Caco-2 (cell line): Measurements from ENCODE around the gene SPPL3. TPM values are rescaled to one million over a fixed set of nuclear protein-coding genes. Genes with fewer than 3 reads are reported as not detected.

Experiments
- BruUV-seq: library from RNA; stranded (reverse); fragments of 400-500 nt; replicated peaks from 2 replicates; lab custom pipeline; 2021; lab: Mats Ljungman, UMichigan
- CTCF ChIA-PET: fragments of 300-600 bp; sonication (Branson Sonifier 250); formaldehyde crosslinking; loops from one replicate; lab custom pipeline; 2022; ENCODE audit warnings: antibody characterized with exemption; lab: Charles Lee
- POLR2A ChIA-PET: fragments of 300-600 bp; sonication (Branson Sonifier 250); formaldehyde crosslinking; loops from one replicate; lab custom pipeline; 2022; ENCODE audit warnings: antibody characterized with exemption; lab: Charles Lee
- DNase-seq, 2 experiments: peaks; one replicate each; pipeline versions ENCODE4 v3.0.0 to v3.0.0-alpha.2; 2020 to 2022
- H3K27me3 ChIP-seq: replicated peaks from 2 replicates; pipeline ENCODE4 v1.6.0; 2011; ENCODE audit warnings: low read length; ENCODE audit not compliant: control insufficient read depth, insufficient read depth
- H3K36me3 ChIP-seq: 2 replicates; pipeline ENCODE4 v1.5.1; 2011; ENCODE audit warnings: low read length; ENCODE audit not compliant: control insufficient read depth, insufficient read depth
- H3K4me1 ChIP-seq: fragments of 250-450 bp; sonication (Bioruptor Pico); 2 replicates; pipeline ENCODE4 v1.5.1; 2020; ENCODE audit warnings: mild to moderate bottlenecking
- H3K4me3 ChIP-seq: 2 replicates; pipeline ENCODE4 v1.5.1; 2011; ENCODE audit warnings: low read depth, mild to moderate bottlenecking, control low read depth, low read length
- H3K9me3 ChIP-seq: fragments of 250-450 bp; sonication (Bioruptor Pico); 2 replicates; pipeline ENCODE4 v1.5.1; 2020; ENCODE audit warnings: mild to moderate bottlenecking, moderate library complexity
- H3K27ac Mint-ChIP-seq: one replicate; pipeline ENCODE4 v1.8.0; 2022; ENCODE audit warnings: mixed read lengths; ENCODE audit not compliant: unreplicated experiment
- H3K27me3 Mint-ChIP-seq: one replicate; pipeline ENCODE4 v1.8.0; 2022; ENCODE audit warnings: mixed read lengths; ENCODE audit not compliant: insufficient read depth, unreplicated experiment
- H3K36me3 Mint-ChIP-seq: one replicate; pipeline ENCODE4 v1.8.0; 2022; ENCODE audit warnings: mild to moderate bottlenecking, mixed read lengths; ENCODE audit not compliant: insufficient read depth, unreplicated experiment
- H3K4me1 Mint-ChIP-seq: one replicate; pipeline ENCODE4 v1.8.0; 2022; ENCODE audit warnings: low read depth, mixed read lengths; ENCODE audit not compliant: unreplicated experiment
- H3K4me3 Mint-ChIP-seq: one replicate; pipeline ENCODE4 v1.8.0; 2022; ENCODE audit warnings: mild to moderate bottlenecking, moderate library complexity, mixed read lengths; ENCODE audit not compliant: unreplicated experiment
- H3K9me3 Mint-ChIP-seq: one replicate; pipeline ENCODE4 v1.8.0; 2022; ENCODE audit warnings: mixed read lengths; ENCODE audit not compliant: unreplicated experiment
- CTCF ChIP-seq, 2 experiments: fragments of 200-600 bp in 1 of 2; IDR thresholded peaks; 1 replicate in 1 of 2; 2 replicates in 1 of 2; pipeline versions ENCODE4 v1.5.1 to v1.8.0; 2011 to 2022; ENCODE audit warnings: antibody characterized with exemption in 1 of 2, control low read depth in 1 of 2, inconsistent platforms in 1 of 2, low read depth in 1 of 2, low read length in 1 of 2, mild to moderate bottlenecking in 1 of 2, moderate library complexity in 1 of 2; ENCODE audit not compliant: insufficient read depth in 1 of 2, severe bottlenecking in 1 of 2, unreplicated experiment in 1 of 2
- intact Hi-C: fragments of 100-400 bp; cut with micrococcal nuclease; formaldehyde crosslinking; loops from one replicate; pipeline ENCODE4 v1.10.0; 2022; ENCODE audit not compliant: unreplicated experiment
- total RNA-seq: library from RNA; stranded (reverse); gene quantifications from 2 replicates; pipeline ENCODE4 v1.2.3, GENCODE V29; 2022

SPPL3 gene
- total RNA-seq, 1 experiment from 2014 or later, result 63.4 TPM

GRCh38 chr12:120801146-120801545 is 103.0 kb downstream of the SPPL3 start:
- no peaks in the 10 kb centered on the region for H3K27me3 Mint-ChIP-seq
- intact Hi-C loops, result no loop called here
- POLR2A ChIA-PET, result no interaction called here
- H3K4me3 Mint-ChIP-seq, result no peak overlapping the region
- H3K4me1 Mint-ChIP-seq, result peaks cover 31% of the 10 kb centered on the region
- Histone ChIP-seq H3K4me3 (no peak overlapping the region), H3K36me3 (no peaks in the 10 kb centered on the region), H3K27me3 (no peaks in the 10 kb centered on the region), H3K9me3 (peaks cover 4% of the 10 kb centered on the region; the same call in 1 of the 2 replicates), H3K4me1 (peaks cover 13% of the 10 kb centered on the region)
- peaks cover 6% of the 10 kb centered on the region for H3K36me3 Mint-ChIP-seq
- peak overlapping the region; percentile 11 for H3K27ac Mint-ChIP-seq
- no peaks in the 10 kb centered on the region for H3K9me3 Mint-ChIP-seq
- TF ChIP-seq CTCF (IDR thresholded peaks at IDR 0.05; ENCODE audit: insufficient read depth in 1 of 2, low read depth in 1 of 2, low read length in 1 of 2, severe bottlenecking in 1 of 2, unreplicated experiment in 1 of 2), result no peak
- CTCF ChIA-PET, result no interaction called here
- no TSS peak for BruUV-seq
- DNase-seq, result peak in 1 of 2 experiments; percentile 30

DNA sequence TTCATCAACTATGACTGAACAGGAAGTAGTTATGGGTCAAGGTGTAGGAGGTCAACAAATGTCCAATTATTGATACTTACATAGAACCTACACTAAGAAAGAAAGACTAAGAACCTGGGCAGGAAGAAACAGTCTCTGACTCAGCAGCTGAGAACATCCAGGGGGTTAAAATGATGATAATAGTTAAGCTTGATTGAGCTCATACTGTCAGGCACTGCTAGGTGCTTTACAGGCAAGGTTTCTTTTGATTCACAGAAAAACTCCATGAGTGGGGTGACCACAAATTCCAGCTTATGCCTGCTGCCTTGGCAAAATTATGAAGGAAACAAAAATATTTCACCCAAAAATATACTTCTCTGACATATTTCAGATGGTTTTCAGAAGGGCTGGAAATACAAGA is 103.5 kb downstream of the SPPL3 start:
- Mint-ChIP-seq H3K4me3 (no peak overlapping the region), H3K9me3 (no peaks in the 10 kb centered on the region), H3K4me1 (peaks cover 31% of the 10 kb centered on the region), H3K27ac (peak overlapping the region; percentile 11), H3K27me3 (no peaks in the 10 kb centered on the region), H3K36me3 (peaks cover 11% of the 10 kb centered on the region)
- H3K4me1 ChIP-seq, result peaks cover 13% of the 10 kb centered on the region
- DNase-seq, result no peak
- ChIA-PET CTCF (interaction anchor here (0.6 kb wide), 1 partner anchor 17 kb away, joined by 3 read pairs; no protein-coding TSS in a partner anchor), POLR2A (interaction anchor here (0.6 kb wide), 1 partner anchor 220 kb away, joined by 4 read pairs; the partner anchor contains the start of gene POP5)
- H3K4me3 ChIP-seq, result no peak overlapping the region
- TF ChIP-seq CTCF (IDR thresholded peaks at IDR 0.05; ENCODE audit: insufficient read depth in 1 of 2, low read depth in 1 of 2, low read length in 1 of 2, severe bottlenecking in 1 of 2, unreplicated experiment in 1 of 2), result no peak
- H3K9me3 ChIP-seq, result peaks cover 9% of the 10 kb centered on the region; the same call in 1 of the 2 replicates
- no peaks in the 10 kb centered on the region for H3K27me3 ChIP-seq
- BruUV-seq, result no TSS peak
- no peaks in the 10 kb centered on the region for H3K36me3 ChIP-seq
- intact Hi-C loops, result no loop called here

- H3K9me3 ChIP-seq, result peaks cover 13% of the 10 kb centered on the region; the same call in 1 of the 2 replicates
- no TSS peak for BruUV-seq
- H3K4me1 ChIP-seq, result peaks cover 13% of the 10 kb centered on the region
- no peaks in the 10 kb centered on the region for H3K27me3 Mint-ChIP-seq
- no peaks in the 10 kb centered on the region for H3K27me3 ChIP-seq
- H3K36me3 ChIP-seq, result no peaks in the 10 kb centered on the region
- H3K4me3 Mint-ChIP-seq, result no peak overlapping the region
- no peak overlapping the region for H3K4me3 ChIP-seq
- H3K4me1 Mint-ChIP-seq, result peaks cover 28% of the 10 kb centered on the region
- no peaks in the 10 kb centered on the region for H3K9me3 Mint-ChIP-seq
- intact Hi-C loops, result loop anchor here (2.0 kb wide), 1 partner anchor 23 kb away; no protein-coding TSS in a partner anchor
- DNase-seq, result peak; percentile 49 to 59
- ChIA-PET POLR2A (interaction anchor here (0.8 kb wide), 1 partner anchor 57 kb away, joined by 3 read pairs; no protein-coding TSS in a partner anchor), CTCF (interaction anchor here (1.1 kb wide), 1 partner anchor 58 kb away, joined by 3 read pairs; no protein-coding TSS in a partner anchor)
- no peak for TF ChIP-seq CTCF (IDR thresholded peaks at IDR 0.05; ENCODE audit: insufficient read depth in 1 of 2, low read depth in 1 of 2, low read length in 1 of 2, severe bottlenecking in 1 of 2, unreplicated experiment in 1 of 2)
- H3K36me3 Mint-ChIP-seq, result peaks cover 23% of the 10 kb centered on the region
- no peak overlapping the region for H3K27ac Mint-ChIP-seq
Observed at GRCh38 chr12:120799243-120800045, 104.7 kb downstream of the SPPL3 start.
